ENCODE data around the gene ABCA12. TPM values are rescaled to one million over a fixed set of nuclear protein-coding genes. Genes with fewer than 3 reads are reported as not detected.

The ABCA12 gene
- polyA plus RNA-seq, 1 of the 3 experiments (the other 2 are of a cell fraction) = 0.07 TPM

GRCh38 chr2:215119847-215120246 lies 18.6 kb downstream of the ABCA12 start:
- CTCF ChIA-PET = no interaction called here

More at GRCh38 chr2:215119847-215120246, 18.6 kb downstream of the ABCA12 start:
- POLR2A ChIA-PET = no interaction called here
- Histone ChIP-seq H4K20me1 (ENCODE audit: insufficient read depth) (no peaks in the 10 kb centered on the region), H3K4me3 (ENCODE audit: low read depth in 2 of 2, low read length in 1 of 2) (no peak overlapping the region), H3F3A (replicated peaks; ENCODE audit: insufficient read depth) (no peaks in the 10 kb centered on the region), H3K9me3 (no peaks in the 10 kb centered on the region), H3K27ac (ENCODE audit: low read depth in 2 of 2, low read length in 1 of 2) (no peak overlapping the region), H3K4me1 (ENCODE audit: control insufficient read depth in 1 of 2, insufficient read depth in 2 of 2, low read depth in 1 of 2, low read length in 1 of 2) (no peaks in the 10 kb centered on the region), H3K9me2 (no peaks in the 10 kb centered on the region), H3K27me3 (ENCODE audit: insufficient read depth) (no peaks in the 10 kb centered on the region), H3K36me3 (replicated peaks in 1 of 2; ENCODE audit: control insufficient read depth in 1 of 2, insufficient read depth in 2 of 2, low read length in 1 of 2) (no peaks in the 10 kb centered on the region), H3K79me2 (ENCODE audit: insufficient read depth) (no peaks in the 10 kb centered on the region), H3K9ac (no peak overlapping the region), H2AFZ (ENCODE audit: low read depth) (no peak overlapping the region), H3K4me2 (no peak overlapping the region)
- no peak for TF ChIP-seq SMC3 (IDR thresholded peaks at IDR 0.05; ENCODE audit: low read depth, low read length)
- TF ChIP-seq ELF1 (IDR thresholded peaks at IDR 0.05) = no peak
- TF ChIP-seq RAD21 (IDR thresholded peaks at IDR 0.05; ENCODE audit: low read length) = no peak
- no peak for TF ChIP-seq TCF12 (IDR thresholded peaks at IDR 0.05)
- TF ChIP-seq GABPA (IDR thresholded peaks at IDR 0.05; ENCODE audit: low read depth) = no peak
- no peak for TF ChIP-seq REST (IDR thresholded peaks at IDR 0.05; ENCODE audit: low read depth, low read length)
- no peak for TF ChIP-seq USF1 (IDR thresholded peaks at IDR 0.05; ENCODE audit: borderline replicate concordance, low read depth)
- no peak for TF ChIP-seq FOXJ3 (CRISPR knock-in tag; IDR thresholded peaks at IDR 0.05)
- TF ChIP-seq MEF2A (IDR thresholded peaks at IDR 0.05; ENCODE audit: borderline replicate concordance, low read depth) = no peak
- no peak for TF ChIP-seq RCOR1 (IDR thresholded peaks at IDR 0.05; ENCODE audit: low read length)
- TF ChIP-seq USF2 (IDR thresholded peaks at IDR 0.05; ENCODE audit: borderline replicate concordance, low read depth, low read length) = no peak
- no peak for TF ChIP-seq YY1 (IDR thresholded peaks at IDR 0.05; ENCODE audit: low read depth)
- no peak for TF ChIP-seq EP300 (IDR thresholded peaks at IDR 0.05; ENCODE audit: borderline replicate concordance in 1 of 2, low read depth in 1 of 2, low read length in 1 of 2)
- TF ChIP-seq FOSL2 (IDR thresholded peaks at IDR 0.05; ENCODE audit: borderline replicate concordance, low read depth) = no peak
- TF ChIP-seq POLR2AphosphoS5 (IDR thresholded peaks at IDR 0.05; ENCODE audit: low read depth, low read length) = no peak
- TF ChIP-seq CHD2 (IDR thresholded peaks at IDR 0.05; ENCODE audit: low read length, partially characterized antibody) = no peak
- 64% methylated on average over 2 of the region's 2 CpGs for WGBS (ENCODE audit: low lambda C conversion rate)
- DNase-seq = no peak
